ENCODE measurements around the gene UBQLN1.

UBQLN1 gene

GRCh38 chr9:83636813-83637212 is 70.9 kb downstream of the UBQLN1 start:
- TF ChIP-seq, protein P1, sequence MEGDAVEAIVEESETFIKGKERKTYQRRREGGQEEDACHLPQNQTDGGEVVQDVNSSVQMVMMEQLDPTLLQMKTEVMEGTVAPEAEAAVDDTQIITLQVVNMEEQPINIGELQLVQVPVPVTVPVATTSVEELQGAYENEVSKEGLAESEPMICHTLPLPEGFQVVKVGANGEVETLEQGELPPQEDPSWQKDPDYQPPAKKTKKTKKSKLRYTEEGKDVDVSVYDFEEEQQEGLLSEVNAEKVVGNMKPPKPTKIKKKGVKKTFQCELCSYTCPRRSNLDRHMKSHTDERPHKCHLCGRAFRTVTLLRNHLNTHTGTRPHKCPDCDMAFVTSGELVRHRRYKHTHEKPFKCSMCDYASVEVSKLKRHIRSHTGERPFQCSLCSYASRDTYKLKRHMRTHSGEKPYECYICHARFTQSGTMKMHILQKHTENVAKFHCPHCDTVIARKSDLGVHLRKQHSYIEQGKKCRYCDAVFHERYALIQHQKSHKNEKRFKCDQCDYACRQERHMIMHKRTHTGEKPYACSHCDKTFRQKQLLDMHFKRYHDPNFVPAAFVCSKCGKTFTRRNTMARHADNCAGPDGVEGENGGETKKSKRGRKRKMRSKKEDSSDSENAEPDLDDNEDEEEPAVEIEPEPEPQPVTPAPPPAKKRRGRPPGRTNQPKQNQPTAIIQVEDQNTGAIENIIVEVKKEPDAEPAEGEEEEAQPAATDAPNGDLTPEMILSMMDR (conservative IDR thresholded peaks at IDR 0.05): no peak
- TF ChIP-seq ZFX (IDR thresholded peaks at IDR 0.05): no peak
- H3K27ac ChIP-seq: no peak overlapping the region

- H3K27ac ChIP-seq: no peak overlapping the region
- TF ChIP-seq, protein P1 (conservative IDR thresholded peaks at IDR 0.05): no peak
- TF ChIP-seq ZFX (IDR thresholded peaks at IDR 0.05): no peak
Measured at GRCh38 chr9:83633676-83634075, 74.1 kb downstream of the UBQLN1 start.

- TF ChIP-seq, protein P1 (conservative IDR thresholded peaks at IDR 0.05): no peak
- no peak for TF ChIP-seq ZFX (IDR thresholded peaks at IDR 0.05)
- no peak overlapping the region for H3K27ac ChIP-seq
Measured at GRCh38 chr9:83633255-83633654, 74.5 kb downstream of the UBQLN1 start.

- no peak overlapping the region for H3K27ac ChIP-seq
- no peak for TF ChIP-seq ZFX (IDR thresholded peaks at IDR 0.05)
- TF ChIP-seq, protein P1 (conservative IDR thresholded peaks at IDR 0.05): no peak
Measured at GRCh38 chr9:83630938-83631457, 76.8 kb downstream of the UBQLN1 start.

DNA sequence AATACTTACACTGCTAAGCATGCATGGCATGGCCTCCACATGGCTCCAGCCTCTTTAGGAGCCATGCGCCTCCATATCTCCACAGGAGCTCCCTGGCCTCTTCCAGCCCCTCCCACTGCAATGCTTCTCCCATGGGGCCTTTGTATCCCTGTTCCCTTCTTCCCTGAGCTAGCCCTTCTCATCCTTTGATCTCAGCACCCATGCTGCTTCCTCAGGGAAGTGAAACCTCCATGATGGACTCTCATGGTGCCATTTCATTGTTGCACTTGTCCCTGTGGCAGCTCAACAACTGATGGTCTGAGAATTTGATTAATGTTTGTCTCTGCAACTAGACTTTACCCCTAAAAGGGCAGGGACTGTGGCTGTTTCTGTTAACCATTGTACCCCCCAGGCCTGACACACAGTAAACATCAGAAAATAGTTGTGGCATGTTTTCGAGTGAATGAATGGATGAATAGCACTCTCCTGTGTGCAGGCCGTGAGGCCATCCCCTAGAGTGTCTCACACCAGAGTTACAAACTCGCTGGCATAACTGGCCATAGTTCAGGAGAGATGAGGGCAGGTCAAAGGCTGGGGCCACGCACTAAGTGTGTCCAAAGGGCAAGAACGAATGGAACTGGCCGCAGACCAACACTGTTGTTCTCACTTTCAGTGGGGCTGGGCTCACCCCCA is 78.2 kb downstream of the UBQLN1 start:
- no peak overlapping the region for H3K27ac ChIP-seq
- TF ChIP-seq ZFX (IDR thresholded peaks at IDR 0.05): no peak
- TF ChIP-seq, protein P1 (conservative IDR thresholded peaks at IDR 0.05): no peak

DNA sequence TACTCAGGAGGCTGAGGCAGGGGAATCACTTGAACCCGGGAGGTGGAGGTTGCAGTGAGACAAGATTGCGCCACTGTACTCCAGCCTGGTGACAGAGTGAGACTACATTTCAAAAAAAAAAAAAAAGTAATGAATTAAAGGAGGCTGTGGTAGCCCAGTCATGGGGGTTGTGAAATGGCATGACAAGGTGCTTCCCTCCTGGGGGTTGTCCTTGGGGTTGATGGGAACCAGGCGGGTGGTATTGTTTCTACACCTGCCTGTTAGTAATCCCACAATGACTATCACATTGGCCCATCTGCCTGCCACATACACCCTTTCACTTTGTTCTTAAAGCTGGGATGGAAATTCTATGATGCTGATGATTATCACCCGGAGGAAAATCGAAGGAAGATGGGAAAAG is 79.2 kb downstream of the UBQLN1 start:
- TF ChIP-seq, protein P1 (conservative IDR thresholded peaks at IDR 0.05): no peak
- TF ChIP-seq ZFX (IDR thresholded peaks at IDR 0.05): no peak
- no peak overlapping the region for H3K27ac ChIP-seq

DNA sequence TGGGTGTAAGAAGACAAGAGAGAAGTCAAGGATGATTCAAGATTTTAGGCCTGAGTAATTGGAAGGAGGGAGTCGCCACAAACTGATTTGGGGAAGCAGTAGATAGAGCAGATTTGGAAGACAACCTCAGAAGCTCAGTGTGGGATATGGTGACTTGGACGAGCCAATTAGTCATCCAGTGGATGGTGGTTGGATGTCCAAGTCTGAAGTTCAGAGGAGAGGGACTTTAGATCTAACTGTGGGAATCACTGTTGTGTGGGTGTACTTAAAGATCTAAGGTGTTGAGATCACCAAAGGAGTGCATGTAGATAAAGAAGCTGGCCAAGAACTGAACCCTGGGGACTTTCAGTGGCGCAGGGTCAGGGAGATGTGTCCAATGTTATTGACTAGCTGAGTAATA is 82.6 kb downstream of the UBQLN1 start:
- TF ChIP-seq, protein P1 (conservative IDR thresholded peaks at IDR 0.05): no peak
- TF ChIP-seq ZFX (IDR thresholded peaks at IDR 0.05): no peak
- no peak overlapping the region for H3K27ac ChIP-seq
